NCI-H146 treated with DMSO at 0.1 percent for 48 hours (cell line): Measurements from ENCODE around the gene PRKCZ.

Experiments
- DNase-seq: peaks from one replicate; lab custom pipeline; 2025; ENCODE audit not compliant: unreplicated experiment; lab: John Stamatoyannopoulos, UW

PRKCZ gene

GRCh38 chr1:2061065-2061778, 11.0 kb downstream of the PRKCZ start:
- DNase-seq, result no peak

- no peak for DNase-seq
These were observed 15.5 kb downstream of the PRKCZ start for GRCh38 chr1:2065699-2066098.

- DNase-seq, result no peak
These were observed 17.2 kb downstream of the PRKCZ start for GRCh38 chr1:2067393-2067792.

- DNase-seq, result no peak
These were observed 17.8 kb downstream of the PRKCZ start for GRCh38 chr1:2067981-2068380.

GRCh38 chr1:2068951-2069350, 18.7 kb downstream of the PRKCZ start:
- no peak for DNase-seq

- no peak for DNase-seq
These were observed 19.8 kb downstream of the PRKCZ start for GRCh38 chr1:2070016-2070415.

- no peak for DNase-seq
These were observed 20.8 kb downstream of the PRKCZ start for GRCh38 chr1:2070800-2071530.

GRCh38 chr1:2072109-2072806, 22.0 kb downstream of the PRKCZ start:
- no peak for DNase-seq

- no peak for DNase-seq
These were observed 22.7 kb downstream of the PRKCZ start for GRCh38 chr1:2072891-2073290.

- DNase-seq, result no peak
These were observed 23.4 kb downstream of the PRKCZ start for GRCh38 chr1:2073382-2074230.

- no peak for DNase-seq
These were observed 24.2 kb downstream of the PRKCZ start for GRCh38 chr1:2074396-2074795.

- DNase-seq, result no peak
These were observed 24.9 kb downstream of the PRKCZ start for GRCh38 chr1:2074944-2075740.

GRCh38 chr1:2076826-2077225, 26.6 kb downstream of the PRKCZ start:
- DNase-seq, result no peak

- DNase-seq, result no peak
These were observed 28.0 kb downstream of the PRKCZ start for GRCh38 chr1:2078170-2078569.

- DNase-seq, result no peak
These were observed 29.3 kb downstream of the PRKCZ start for GRCh38 chr1:2079396-2080085.

- no peak for DNase-seq
These were observed 29.9 kb downstream of the PRKCZ start for GRCh38 chr1:2080140-2080539.

- no peak for DNase-seq
These were observed 30.7 kb downstream of the PRKCZ start for GRCh38 chr1:2080884-2081283.

- DNase-seq, result no peak
These were observed 31.2 kb downstream of the PRKCZ start for GRCh38 chr1:2081326-2081885.

- DNase-seq, result no peak
These were observed 31.9 kb downstream of the PRKCZ start for GRCh38 chr1:2082064-2082463.
